Neural cell (in vitro differentiated cells): ENCODE results near the gene NOD2. TPM values are rescaled to one million over a fixed set of nuclear protein-coding genes. Genes with fewer than 3 reads are reported as not detected.

Source experiments
- H2AFZ ChIP-seq: fragments of 200-600, 300-800 bp; sonication (generic), shearing (Covaris generic); 2 replicates; pipeline ENCODE4 v1.6.0; 2014; ENCODE audit warnings: low read depth, mild to moderate bottlenecking, antibody characterized with exemption, low read length, moderate library complexity
- H3F3A ChIP-seq: fragments of 200-600 bp; shearing (Covaris generic); 2 replicates; pipeline ENCODE4 v1.6.1; 2016; ENCODE audit warnings: mild to moderate bottlenecking, moderate library complexity, mixed read lengths, antibody characterized with exemption, low read length; ENCODE audit not compliant: insufficient read depth, poor library complexity, severe bottlenecking
- H3K27ac ChIP-seq: fragments of 200-600, 300-800 bp; sonication (generic), shearing (Covaris generic); 2 replicates; pipeline ENCODE4 v1.5.1; 2014; ENCODE audit warnings: mild to moderate bottlenecking, low read length, moderate library complexity
- H3K27me3 ChIP-seq: fragments of 300-800, 200-600 bp; sonication (generic), shearing (Covaris generic); 2 replicates; pipeline ENCODE4 v1.6.0; 2014; ENCODE audit warnings: mild to moderate bottlenecking, low read depth, low read length, moderate library complexity; ENCODE audit not compliant: insufficient read depth
- H3K36me3 ChIP-seq: fragments of 300-800, 200-600 bp; sonication (generic), shearing (Covaris generic); 2 replicates; pipeline ENCODE4 v1.5.1; 2014; ENCODE audit warnings: mild to moderate bottlenecking, antibody characterized with exemption, low read length, moderate library complexity; ENCODE audit not compliant: insufficient read depth
- H3K4me2 ChIP-seq: fragments of 300-800, 200-600 bp; sonication (generic), shearing (Covaris generic); 2 replicates; pipeline ENCODE4 v1.6.0; 2014; ENCODE audit warnings: mild to moderate bottlenecking, low read length
- H3K4me3 ChIP-seq: fragments of 300-800, 200-600 bp; sonication (generic), shearing (Covaris generic); 2 replicates; pipeline ENCODE4 v1.5.1; 2014; ENCODE audit warnings: mild to moderate bottlenecking, low read length, moderate library complexity
- H3K79me2 ChIP-seq: fragments of 200-600 bp; shearing (Covaris generic); replicated peaks from 2 replicates; pipeline ENCODE4 v1.6.0; 2014; ENCODE audit warnings: mild to moderate bottlenecking, low read length, moderate library complexity; ENCODE audit not compliant: insufficient read depth
- H3K9ac ChIP-seq: fragments of 300-800, 200-600 bp; sonication (generic), shearing (Covaris generic); 2 replicates; pipeline ENCODE4 v1.6.1; 2016; ENCODE audit warnings: mild to moderate bottlenecking, low read length, mixed read lengths
- H3K9me2 ChIP-seq: fragments of 200-600 bp; shearing (Covaris generic); 2 replicates; pipeline ENCODE4 v1.6.1; 2016; ENCODE audit warnings: mild to moderate bottlenecking, low read length, mixed read lengths; ENCODE audit not compliant: insufficient read depth
- H3K9me3 ChIP-seq: fragments of 200-600, 300-800 bp; sonication (generic), shearing (Covaris generic); 2 replicates; pipeline ENCODE4 v1.6.1; 2016; ENCODE audit warnings: mild to moderate bottlenecking, mixed run types, low read length, moderate library complexity, mixed read lengths
- H4K20me1 ChIP-seq: fragments of 200-600 bp; shearing (Covaris generic); 2 replicates; pipeline ENCODE4 v1.6.1; 2016; ENCODE audit warnings: mild to moderate bottlenecking, mixed run types; ENCODE audit not compliant: insufficient read depth
- CTCF ChIP-seq: fragments of 450-650 bp; IDR thresholded peaks from 2 replicates; pipeline ENCODE4 v1.5.1; 2014; ENCODE audit warnings: antibody characterized with exemption, mild to moderate bottlenecking, moderate library complexity; ENCODE audit not compliant: poor library complexity, severe bottlenecking
- EP300 ChIP-seq: fragments of 450-650 bp; conservative IDR thresholded peaks from 2 replicates; pipeline ENCODE4 v1.6.1; 2014; ENCODE audit warnings: antibody characterized with exemption, mild to moderate bottlenecking, moderate library complexity; ENCODE audit not compliant: poor library complexity, severe bottlenecking
- EZH2 ChIP-seq: fragments of 200-600, 300-800 bp; shearing (Covaris generic), sonication (generic); IDR thresholded peaks from 2 replicates; pipeline ENCODE4 v1.6.1; 2014; ENCODE audit warnings: antibody characterized with exemption, low read length, borderline replicate concordance, mild to moderate bottlenecking; ENCODE audit not compliant: insufficient read depth, poor library complexity, severe bottlenecking
- MXI1 ChIP-seq: fragments of 450-650 bp; conservative IDR thresholded peaks from 2 replicates; pipeline ENCODE4 v1.6.1; 2014; ENCODE audit warnings: antibody characterized with exemption, mild to moderate bottlenecking; ENCODE audit not compliant: poor library complexity, severe bottlenecking
- POLR2AphosphoS5 ChIP-seq: IDR thresholded peaks from 2 replicates; pipeline ENCODE4 v1.6.1; 2012
- RAD21 ChIP-seq: fragments of 450-650 bp; conservative IDR thresholded peaks from 2 replicates; pipeline ENCODE4 v1.6.1; 2014; ENCODE audit warnings: antibody characterized with exemption, mild to moderate bottlenecking, moderate library complexity
- REST ChIP-seq: IDR thresholded peaks from 2 replicates; pipeline ENCODE4 v1.6.1; 2012; ENCODE audit warnings: borderline replicate concordance
- SMC3 ChIP-seq: fragments of 450-650 bp; conservative IDR thresholded peaks from 2 replicates; pipeline ENCODE4 v1.6.1; 2014; ENCODE audit warnings: antibody characterized with exemption, mild to moderate bottlenecking, moderate library complexity; ENCODE audit not compliant: poor library complexity
- TAF1 ChIP-seq: IDR thresholded peaks from 2 replicates; pipeline ENCODE4 v1.6.1; 2012; ENCODE audit warnings: low read depth
- polyA plus RNA-seq: library from polyadenylated mRNA; depleted of rRNA; stranded (reverse); fragments of >200 nt; gene quantifications from 2 replicates; pipeline ENCODE4 v1.2.3, GENCODE V29; 2014

Gene NOD2
- polyA plus RNA-seq, 1 donor from 2014 or later: not detected

- TF ChIP-seq POLR2AphosphoS5 (no peak), EZH2 (no peak), MXI1 (no peak)
- no peaks in the 10 kb centered on the region for H4K20me1 ChIP-seq
- no peaks in the 10 kb centered on the region for H3K36me3 ChIP-seq
- H3K9me3 ChIP-seq: no peaks in the 10 kb centered on the region
- no peaks in the 10 kb centered on the region for H3K79me2 ChIP-seq
- no peaks in the 10 kb centered on the region for H3K9me2 ChIP-seq
- H2AFZ ChIP-seq: no peak overlapping the region
- no peak overlapping the region for H3K9ac ChIP-seq
- H3K4me2 ChIP-seq: no peak overlapping the region
- no peak overlapping the region for H3K4me3 ChIP-seq
- H3K27ac ChIP-seq: no peak overlapping the region
- H3F3A ChIP-seq: no peaks in the 10 kb centered on the region
- no peaks in the 10 kb centered on the region for H3K27me3 ChIP-seq
Observed at GRCh38 chr16:50718061-50718760, 24.8 kb downstream of the NOD2 start.

- H3K9me3 ChIP-seq: no peaks in the 10 kb centered on the region
- no peaks in the 10 kb centered on the region for H3K9me2 ChIP-seq
- no peak overlapping the region for H2AFZ ChIP-seq
- no peak overlapping the region for H3K27ac ChIP-seq
- H3K4me3 ChIP-seq: no peak overlapping the region
- no peaks in the 10 kb centered on the region for H3F3A ChIP-seq
- TF ChIP-seq TAF1 (no peak), EZH2 (no peak), EP300 (no peak), RAD21 (no peak), MXI1 (no peak), SMC3 (no peak), REST (no peak), POLR2AphosphoS5 (no peak), CTCF (no peak)
- H3K79me2 ChIP-seq: no peaks in the 10 kb centered on the region
- H3K27me3 ChIP-seq: no peaks in the 10 kb centered on the region
- H4K20me1 ChIP-seq: no peaks in the 10 kb centered on the region
- no peak overlapping the region for H3K9ac ChIP-seq
- no peaks in the 10 kb centered on the region for H3K36me3 ChIP-seq
- H3K4me2 ChIP-seq: no peak overlapping the region
Observed at GRCh38 chr16:50718761-50719400, 25.5 kb downstream of the NOD2 start.
